Mesothelial cell of epicardium (in vitro differentiated cells): Measurements from ENCODE around the gene SCN9A. TPM values are rescaled to one million over a fixed set of nuclear protein-coding genes. Genes with fewer than 3 reads are reported as not detected.
"Not testable (repeated sequence)": the region's sequence is repeated elsewhere in the genome, so short reads cannot be mapped to it uniquely, and the experiment has no call there.

Experiments used
- DNase-seq, 2 experiments: peaks; one replicate each; pipeline ENCODE4 v3.0.0; 2021; ENCODE audit warnings: low spot score in 2 of 2; ENCODE audit not compliant: unreplicated experiment in 2 of 2
- H3K27ac Mint-ChIP-seq: 2 replicates; pipeline ENCODE4 v1.8.0; 2021; ENCODE audit warnings: mixed read lengths
- H3K27me3 Mint-ChIP-seq: 2 replicates; pipeline ENCODE4 v1.8.0; 2021; ENCODE audit warnings: low read depth, mixed read lengths
- H3K36me3 Mint-ChIP-seq: 2 replicates; pipeline ENCODE4 v1.8.0; 2021; ENCODE audit warnings: mixed read lengths
- H3K4me1 Mint-ChIP-seq: 2 replicates; pipeline ENCODE4 v1.8.0; 2021; ENCODE audit warnings: mixed read lengths
- H3K4me3 Mint-ChIP-seq: 2 replicates; pipeline ENCODE4 v1.8.0; 2021; ENCODE audit warnings: mild to moderate bottlenecking, moderate library complexity, mixed read lengths
- H3K9me3 Mint-ChIP-seq: 2 replicates; pipeline ENCODE4 v1.8.0; 2021; ENCODE audit warnings: mixed read lengths
- total RNA-seq: library from RNA; stranded (reverse); gene quantifications from 3 replicates; pipeline ENCODE4 v1.2.1, GENCODE V29; 2021
- TF ChIP-seq, protein P1 (sequence below): fragments of 200-600 bp; sonication (generic); IDR thresholded peaks from one replicate; pipeline ENCODE4 v1.5.0; 2021; ENCODE audit warnings: antibody characterized with exemption; ENCODE audit not compliant: unreplicated experiment

Gene SCN9A
- total RNA-seq, 1 donor from 2014 or later, result 2.5 TPM

DNA sequence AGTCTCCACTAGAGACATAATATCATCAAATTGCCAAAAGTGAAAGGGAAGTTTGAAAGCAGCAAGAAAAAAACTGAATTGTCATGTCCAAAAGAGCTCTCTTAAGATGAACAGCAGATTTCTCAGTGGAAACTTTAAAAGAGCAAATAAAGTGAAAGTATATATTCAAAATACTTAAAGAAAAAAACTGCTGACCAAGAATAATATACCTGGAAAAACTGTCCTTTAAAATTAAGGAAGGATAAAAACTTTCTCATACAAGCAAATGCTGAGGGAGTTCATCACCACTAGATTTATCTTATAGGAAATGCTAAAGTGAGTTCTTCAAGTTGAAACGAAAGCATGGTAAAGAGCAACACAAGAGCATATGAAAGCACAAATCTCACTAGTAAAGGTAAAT lies 164.7 kb downstream of the SCN9A start:
- TF ChIP-seq, protein P1, sequence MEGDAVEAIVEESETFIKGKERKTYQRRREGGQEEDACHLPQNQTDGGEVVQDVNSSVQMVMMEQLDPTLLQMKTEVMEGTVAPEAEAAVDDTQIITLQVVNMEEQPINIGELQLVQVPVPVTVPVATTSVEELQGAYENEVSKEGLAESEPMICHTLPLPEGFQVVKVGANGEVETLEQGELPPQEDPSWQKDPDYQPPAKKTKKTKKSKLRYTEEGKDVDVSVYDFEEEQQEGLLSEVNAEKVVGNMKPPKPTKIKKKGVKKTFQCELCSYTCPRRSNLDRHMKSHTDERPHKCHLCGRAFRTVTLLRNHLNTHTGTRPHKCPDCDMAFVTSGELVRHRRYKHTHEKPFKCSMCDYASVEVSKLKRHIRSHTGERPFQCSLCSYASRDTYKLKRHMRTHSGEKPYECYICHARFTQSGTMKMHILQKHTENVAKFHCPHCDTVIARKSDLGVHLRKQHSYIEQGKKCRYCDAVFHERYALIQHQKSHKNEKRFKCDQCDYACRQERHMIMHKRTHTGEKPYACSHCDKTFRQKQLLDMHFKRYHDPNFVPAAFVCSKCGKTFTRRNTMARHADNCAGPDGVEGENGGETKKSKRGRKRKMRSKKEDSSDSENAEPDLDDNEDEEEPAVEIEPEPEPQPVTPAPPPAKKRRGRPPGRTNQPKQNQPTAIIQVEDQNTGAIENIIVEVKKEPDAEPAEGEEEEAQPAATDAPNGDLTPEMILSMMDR, result no peak
- H3K4me3 Mint-ChIP-seq, result no peak overlapping the region
- no peak for DNase-seq
- peaks cover 2% of the 10 kb centered on the region for H3K36me3 Mint-ChIP-seq
- H3K27me3 Mint-ChIP-seq, result no peaks in the 10 kb centered on the region
- H3K4me1 Mint-ChIP-seq, result no peaks in the 10 kb centered on the region
- H3K9me3 Mint-ChIP-seq, result peaks cover 33% of the 10 kb centered on the region
- H3K27ac Mint-ChIP-seq, result no peak overlapping the region

GRCh38 chr2:166209944-166210343 lies 165.8 kb downstream of the SCN9A start:
- peaks cover 33% of the 10 kb centered on the region for H3K9me3 Mint-ChIP-seq
- not testable (repeated sequence) for DNase-seq, H3K27ac Mint-ChIP-seq, H3K36me3 Mint-ChIP-seq, H3K4me1 Mint-ChIP-seq, H3K27me3 Mint-ChIP-seq, H3K4me3 Mint-ChIP-seq

- not testable (repeated sequence) for H3K4me3 Mint-ChIP-seq, H3K36me3 Mint-ChIP-seq, H3K4me1 Mint-ChIP-seq, H3K27ac Mint-ChIP-seq, H3K27me3 Mint-ChIP-seq, DNase-seq
- peaks cover 31% of the 10 kb centered on the region for H3K9me3 Mint-ChIP-seq
These were observed 166.4 kb downstream of the SCN9A start for GRCh38 chr2:166209367-166209766.

DNA sequence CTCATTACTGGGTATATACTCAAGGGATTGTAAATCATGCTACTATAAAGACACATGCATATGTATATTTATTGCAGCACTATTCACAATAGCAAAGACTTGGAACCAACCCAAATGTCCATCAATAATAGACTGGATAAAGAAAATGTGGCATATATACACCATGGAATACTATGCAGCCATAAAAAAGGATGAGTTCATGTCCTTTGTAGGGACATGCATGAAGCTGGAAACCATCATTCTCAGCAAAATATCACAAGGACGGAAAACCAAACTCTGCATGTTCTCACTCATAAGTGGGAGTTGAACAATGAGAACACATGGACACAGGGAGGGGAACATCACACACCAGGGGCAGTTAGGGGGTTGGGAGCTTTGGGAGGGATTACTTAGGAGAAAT lies 169.6 kb downstream of the SCN9A start:
- not testable (repeated sequence) for H3K27ac Mint-ChIP-seq, H3K4me3 Mint-ChIP-seq, H3K27me3 Mint-ChIP-seq, H3K36me3 Mint-ChIP-seq, DNase-seq, H3K4me1 Mint-ChIP-seq
- H3K9me3 Mint-ChIP-seq, result peaks cover 26% of the 10 kb centered on the region

DNA sequence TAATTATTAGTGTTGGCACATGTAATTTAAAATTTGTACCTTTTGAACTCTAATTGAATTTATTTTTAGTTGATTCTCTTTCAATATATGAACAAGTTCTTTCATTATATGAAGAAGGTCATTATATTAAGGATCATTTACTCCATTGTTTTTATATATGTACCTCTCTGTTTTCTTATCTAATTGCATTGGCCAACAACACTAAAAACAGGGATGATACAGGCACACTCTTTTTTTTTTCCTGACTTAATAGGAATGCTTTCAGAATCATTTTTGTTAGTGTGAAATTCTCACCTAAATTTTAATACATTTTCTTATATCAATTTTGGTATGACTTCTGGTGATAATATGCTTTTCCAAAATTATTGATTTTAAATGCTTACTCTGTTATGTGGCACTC lies 173.0 kb downstream of the SCN9A start:
- TF ChIP-seq, protein P1, result no peak
- no peak for DNase-seq
- H3K9me3 Mint-ChIP-seq, result peaks cover 21% of the 10 kb centered on the region
- H3K27me3 Mint-ChIP-seq, result peaks cover 1% of the 10 kb centered on the region
- no peak overlapping the region for H3K27ac Mint-ChIP-seq
- H3K36me3 Mint-ChIP-seq, result peaks cover 12% of the 10 kb centered on the region
- no peak overlapping the region for H3K4me3 Mint-ChIP-seq
- H3K4me1 Mint-ChIP-seq, result no peaks in the 10 kb centered on the region

DNA sequence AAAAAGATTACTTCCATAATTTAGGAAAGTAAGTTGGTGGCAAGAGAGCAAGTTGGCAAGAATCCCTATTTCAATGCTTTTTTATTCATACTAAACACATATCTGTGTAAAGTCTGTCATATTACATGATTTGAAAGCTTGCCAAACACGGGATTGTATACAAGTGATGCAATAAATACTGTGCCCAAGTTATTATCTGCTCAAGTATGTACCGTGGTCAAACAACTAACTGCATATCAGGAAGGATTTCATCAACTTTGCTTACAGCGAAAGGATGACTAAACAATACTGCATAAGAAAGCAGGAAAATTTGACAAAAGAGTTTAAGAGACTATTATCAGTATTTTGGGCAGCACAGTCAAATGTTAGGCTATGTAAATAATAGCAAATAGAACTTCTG lies 178.3 kb downstream of the SCN9A start:
- Mint-ChIP-seq H3K27ac (no peak overlapping the region), H3K9me3 (peaks cover 10% of the 10 kb centered on the region), H3K27me3 (peaks cover 1% of the 10 kb centered on the region), H3K36me3 (peaks cover 6% of the 10 kb centered on the region), H3K4me3 (no peak overlapping the region), H3K4me1 (peaks cover 2% of the 10 kb centered on the region)
- TF ChIP-seq, protein P1, result no peak
- no peak for DNase-seq

GRCh38 chr2:166193407-166193806 lies 182.3 kb downstream of the SCN9A start:
- no peaks in the 10 kb centered on the region for H3K9me3 Mint-ChIP-seq
- no peaks in the 10 kb centered on the region for H3K36me3 Mint-ChIP-seq
- DNase-seq, result no peak
- TF ChIP-seq, protein P1, result no peak
- H3K4me1 Mint-ChIP-seq, result peaks cover 2% of the 10 kb centered on the region
- peaks cover 2% of the 10 kb centered on the region for H3K27me3 Mint-ChIP-seq
- H3K4me3 Mint-ChIP-seq, result no peak overlapping the region
- H3K27ac Mint-ChIP-seq, result no peak overlapping the region
